IPS-NIHi7 (cell line): ENCODE results near the gene PTPRU.

Source experiments
- DNase-seq: peaks from one replicate; pipeline ENCODE4 v3.0.0; 2012; ENCODE audit warnings: mixed read lengths; ENCODE audit errors: extremely low spot score

Gene PTPRU

DNA sequence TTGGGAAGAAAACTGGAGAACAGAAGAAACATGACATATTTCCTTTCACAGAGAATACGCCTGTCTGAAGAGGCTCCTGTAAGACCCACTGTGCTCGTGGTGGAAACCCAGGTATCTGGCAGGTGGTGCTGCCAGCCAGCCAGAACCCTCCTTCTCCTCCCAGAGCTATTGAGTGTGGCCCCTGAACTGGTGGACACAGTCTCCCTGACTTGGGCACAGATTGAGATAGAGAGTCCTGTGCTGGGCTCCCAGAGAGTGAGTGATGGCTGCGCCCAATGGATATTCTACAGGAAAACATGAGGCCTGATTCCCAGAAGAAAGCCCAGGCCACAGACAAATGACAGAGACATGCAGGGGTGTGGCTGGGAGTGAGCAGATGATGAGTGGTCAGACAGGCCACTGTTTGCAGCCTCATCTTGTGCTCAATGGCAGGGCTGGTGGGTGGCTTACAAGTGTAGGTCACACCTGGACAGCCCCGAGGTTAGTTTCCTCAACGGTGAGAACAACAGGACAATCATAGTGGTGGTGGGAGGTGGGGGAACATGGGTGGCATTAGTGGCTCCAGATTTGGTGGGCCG lies 127.9 kb downstream of the PTPRU start:
- no peak for DNase-seq

DNA sequence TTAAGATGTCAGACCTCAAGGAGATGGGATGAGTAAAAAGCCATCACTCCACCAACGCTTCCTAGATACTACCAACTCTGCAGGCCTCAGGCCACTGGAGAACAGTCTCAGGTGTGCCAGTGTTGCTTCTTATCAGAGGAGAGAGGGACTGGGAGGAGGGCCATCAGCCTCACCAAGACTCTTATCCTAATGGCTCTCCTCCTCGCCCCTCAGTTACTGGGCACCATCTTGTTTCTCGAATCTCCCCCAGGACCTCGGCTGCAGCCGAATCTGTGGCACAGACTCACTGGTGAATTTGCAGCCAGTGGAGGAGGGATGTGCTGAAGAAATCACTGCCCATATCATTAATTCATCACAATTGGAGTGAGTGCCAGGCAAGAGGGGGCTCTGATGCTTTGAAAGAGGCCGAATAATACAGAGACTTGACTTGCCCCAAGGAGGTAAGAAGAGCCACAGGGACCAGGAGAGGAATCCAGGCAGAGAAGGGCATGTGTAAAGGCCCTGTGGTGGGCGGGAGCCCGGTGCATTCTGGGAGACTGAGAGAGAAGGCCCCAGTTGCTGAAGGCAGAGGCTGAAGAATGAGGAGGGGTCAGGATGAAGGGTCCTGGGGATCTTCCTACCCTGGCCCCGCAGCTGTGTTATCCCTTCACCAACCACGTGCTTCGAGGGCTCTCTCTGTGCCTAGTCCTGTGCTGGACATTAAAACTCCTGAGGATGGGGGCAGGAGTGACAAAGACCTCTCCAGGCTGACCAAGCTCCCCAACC lies 129.8 kb downstream of the PTPRU start:
- no peak for DNase-seq

DNA sequence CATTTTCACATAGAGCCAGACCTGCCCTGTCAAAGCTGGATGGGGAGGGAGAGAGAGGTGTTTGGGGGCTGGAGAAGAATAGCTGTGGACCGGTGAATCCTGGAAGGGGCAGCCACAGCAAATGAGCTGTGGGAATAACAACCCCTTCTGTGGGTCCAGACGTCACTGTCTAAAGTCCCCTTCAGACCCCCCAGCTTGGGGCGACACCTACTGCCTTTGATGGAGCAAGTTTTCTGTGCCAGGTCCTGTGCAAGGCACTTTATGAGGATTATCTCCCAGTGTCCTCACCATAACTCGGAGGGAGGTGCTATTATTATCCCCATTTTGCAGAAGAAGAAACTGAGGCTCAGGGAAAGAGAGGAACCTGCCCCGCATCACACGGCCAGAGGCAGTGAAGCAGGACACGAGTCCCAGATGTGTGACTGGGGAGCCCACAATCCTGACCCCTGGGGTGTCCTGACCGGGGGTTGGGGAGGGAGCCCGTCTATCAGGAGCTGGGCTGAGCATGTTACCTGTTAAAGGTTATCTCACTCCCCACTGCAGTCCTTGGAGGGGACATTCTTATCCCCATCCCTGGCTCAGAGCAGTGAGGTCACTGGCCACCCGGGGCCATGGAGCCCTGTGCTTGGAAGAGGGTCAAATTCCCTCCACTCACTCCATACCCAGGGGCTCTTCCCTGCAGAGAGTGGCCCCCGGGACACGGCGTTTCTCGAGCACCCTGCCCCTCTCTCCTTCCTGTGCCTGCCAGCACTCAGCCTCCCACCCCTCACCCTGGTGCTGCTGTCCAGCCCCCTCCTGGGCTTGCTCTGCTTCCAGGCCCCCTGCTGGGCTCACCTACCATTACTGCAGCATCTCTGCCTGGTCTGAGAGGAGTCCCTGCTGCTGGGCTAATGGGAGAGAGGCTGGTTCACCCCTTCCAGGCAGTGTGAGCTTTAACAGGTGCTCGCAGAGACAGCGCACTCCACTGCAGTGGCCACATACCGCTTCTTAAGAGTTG lies 132.9 kb downstream of the PTPRU start:
- DNase-seq = no peak

DNA sequence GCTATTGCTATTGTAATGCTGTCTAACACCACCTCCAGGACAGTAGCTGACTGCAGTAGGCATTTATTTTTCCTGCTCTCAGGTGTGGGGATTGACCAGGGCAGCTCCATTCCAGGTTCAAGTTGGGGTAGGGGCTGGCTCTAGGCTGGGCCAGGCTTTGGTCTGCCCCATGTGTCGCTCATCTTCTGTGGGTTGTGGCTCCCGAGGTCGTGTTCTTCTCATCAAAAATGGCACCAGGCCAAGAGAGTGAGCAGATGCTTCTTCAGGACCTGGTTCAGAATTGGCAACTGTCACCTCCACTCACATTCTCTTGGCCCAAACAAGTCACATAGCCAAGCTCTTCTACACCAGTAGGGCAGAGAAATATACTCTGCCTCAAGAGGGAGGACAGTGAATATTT lies 133.7 kb downstream of the PTPRU start:
- DNase-seq = no peak

DNA sequence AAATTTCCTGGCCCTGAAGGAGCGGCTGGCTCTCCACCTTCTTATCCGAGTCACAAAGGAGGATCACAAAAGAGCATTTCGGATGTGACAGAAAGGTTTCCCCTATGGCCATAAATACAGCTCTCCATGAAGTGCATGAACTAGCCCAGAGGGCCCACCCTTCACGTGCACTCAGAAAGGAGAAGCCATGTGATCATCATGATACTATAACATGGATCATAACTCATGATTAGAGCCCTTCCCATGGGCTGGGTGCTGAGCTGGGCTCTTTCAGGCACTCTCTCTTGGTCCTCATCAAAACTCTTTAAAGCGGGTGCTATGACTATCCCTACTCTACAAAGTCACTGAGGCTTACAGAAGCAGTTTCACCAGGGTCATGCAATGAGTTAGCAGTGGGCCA lies 135.0 kb downstream of the PTPRU start:
- no peak for DNase-seq

DNA sequence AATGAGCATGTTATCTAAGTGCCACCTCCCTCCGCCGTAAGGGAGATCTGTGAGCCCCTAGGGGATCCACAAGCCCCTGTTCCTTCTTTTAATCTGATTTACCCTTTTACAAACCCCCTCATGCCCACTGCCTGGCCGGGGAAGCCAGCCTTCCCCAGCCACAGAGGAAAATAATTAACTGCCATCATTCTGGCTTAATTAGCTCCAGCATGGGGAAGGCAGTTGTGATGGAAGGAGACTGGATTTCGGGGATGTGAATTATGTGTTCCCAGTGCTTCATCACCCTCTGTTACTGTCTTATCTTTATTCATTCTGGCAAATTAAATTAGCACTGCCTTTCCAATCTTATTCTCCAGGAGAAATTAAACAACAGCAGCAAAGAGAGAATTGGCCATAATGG lies 135.8 kb downstream of the PTPRU start:
- no peak for DNase-seq
